ENCODE measurements around the gene DEFB131A.
"Not testable (repeated sequence)": the region's sequence is repeated elsewhere in the genome, so short reads cannot be mapped to it uniquely, and the experiment has no call there.

DEFB131A gene
- long read RNA-seq, donor 1 = 0 reads
- long read RNA-seq, donor 2 = 0 reads
- long read RNA-seq, donor 3 = 0 reads
- long read RNA-seq, donor 4 = 0 reads
- long read RNA-seq, donor 5 = 0 reads
- long read RNA-seq, donor 6 = 0 reads
- long read RNA-seq, donor 7 = 0 reads
- long read RNA-seq, donor 8 = 0 reads

- DNase-seq = not testable (repeated sequence)
Observed at GRCh38 chr4:9444114-9444513, at the start of gene DEFB131A. TSS of gene DEFB131A (plus strand) at chr4:9444414. CDS start at chr4:9444534, 120 bp downstream.

- not testable (repeated sequence) for DNase-seq
Observed at GRCh38 chr4:9405774-9406173, 38.4 kb upstream of the DEFB131A start.

- DNase-seq = not testable (repeated sequence)
Observed at GRCh38 chr4:9406491-9406890, 37.7 kb upstream of the DEFB131A start.

GRCh38 chr4:9409793-9410192 is 34.4 kb upstream of the DEFB131A start:
- no peak for DNase-seq

- DNase-seq = peak; percentile 3
Observed at GRCh38 chr4:9421884-9422455, 22.2 kb upstream of the DEFB131A start.

- DNase-seq = not testable (repeated sequence)
Observed at GRCh38 chr4:9425916-9426315, 18.3 kb upstream of the DEFB131A start.

GRCh38 chr4:9430061-9430460 is 14.2 kb upstream of the DEFB131A start:
- DNase-seq = not testable (repeated sequence)

GRCh38 chr4:9433320-9433719 is 10.9 kb upstream of the DEFB131A start:
- not testable (repeated sequence) for DNase-seq

- DNase-seq = not testable (repeated sequence)
Observed at GRCh38 chr4:9436728-9437127, 7.5 kb upstream of the DEFB131A start.

GRCh38 chr4:9442355-9442754 is 1.9 kb upstream of the DEFB131A start:
- DNase-seq = not testable (repeated sequence)

- DNase-seq = not testable (repeated sequence)
Observed at GRCh38 chr4:9444681-9445080, 467 bp downstream of the DEFB131A start.

GRCh38 chr4:9452251-9452650 is 8.0 kb downstream of the DEFB131A start:
- DNase-seq = not testable (repeated sequence)

GRCh38 chr4:9454284-9454683 is 10.1 kb downstream of the DEFB131A start:
- not testable (repeated sequence) for DNase-seq

GRCh38 chr4:9455046-9455445 is 10.8 kb downstream of the DEFB131A start:
- DNase-seq = not testable (repeated sequence)

- not testable (repeated sequence) for DNase-seq
Observed at GRCh38 chr4:9479466-9479865, 35.3 kb downstream of the DEFB131A start.

- not testable (repeated sequence) for DNase-seq
Observed at GRCh38 chr4:9480066-9480465, 35.9 kb downstream of the DEFB131A start.

- DNase-seq = not testable (repeated sequence)
Observed at GRCh38 chr4:9482871-9483270, 38.7 kb downstream of the DEFB131A start.

GRCh38 chr4:9483682-9484081 is 39.5 kb downstream of the DEFB131A start:
- not testable (repeated sequence) for DNase-seq

GRCh38 chr4:9486880-9487279 is 42.7 kb downstream of the DEFB131A start:
- not testable (repeated sequence) for DNase-seq

- not testable (repeated sequence) for DNase-seq
Observed at GRCh38 chr4:9488796-9489195, 44.6 kb downstream of the DEFB131A start.

GRCh38 chr4:9490496-9490895 is 46.3 kb downstream of the DEFB131A start:
- DNase-seq = not testable (repeated sequence)

- not testable (repeated sequence) for DNase-seq
Observed at GRCh38 chr4:9490986-9491385, 46.8 kb downstream of the DEFB131A start.

- not testable (repeated sequence) for DNase-seq
Observed at GRCh38 chr4:9493589-9493988, 49.4 kb downstream of the DEFB131A start.
